IMR-90 (cell line): ENCODE measurements around the gene CELSR2. TPM values are rescaled to one million over a fixed set of nuclear protein-coding genes. Genes with fewer than 3 reads are reported as not detected.

Experiments
- ATAC-seq: fragments of 200-7000 bp; cut with Tn5 transposase; 2 replicates; pipeline ENCODE4 v1.9.1; 2020; ENCODE audit warnings: low read depth, mild to moderate bottlenecking, moderate library complexity
- BruUV-seq: library from RNA; stranded (reverse); fragments of 400-500 nt; replicated peaks from 2 replicates; lab custom pipeline; 2021; lab: Mats Ljungman, UMichigan
- CTCF ChIA-PET: fragments of 300-600 bp; formaldehyde crosslinking; extraction: SDS; loops from one replicate; lab custom pipeline; 2021; ENCODE audit warnings: antibody characterized with exemption; lab: Yijun Ruan, JAX
- POLR2A ChIA-PET: fragments of 300-600 bp; sonication (Branson Sonifier 250); formaldehyde crosslinking; loops from one replicate; lab custom pipeline; 2022; ENCODE audit warnings: antibody characterized with exemption; ENCODE audit not compliant: unreplicated experiment; lab: Charles Lee
- DNase-seq: peaks from one replicate; pipeline ENCODE4 v3.0.0; 2013
- H2AFZ ChIP-seq: replicated peaks from 2 replicates; pipeline ENCODE3; 2013; ENCODE audit warnings: low read length, mild to moderate bottlenecking; ENCODE audit not compliant: poor library complexity
- H2AK5ac ChIP-seq: 2 replicates; pipeline ENCODE4 v1.6.1; 2013; ENCODE audit warnings: low read depth, low read length, inconsistent platforms
- H2AK9ac ChIP-seq: replicated peaks from 2 replicates; pipeline ENCODE3; 2013; ENCODE audit warnings: mild to moderate bottlenecking, low read depth, low read length, moderate library complexity; ENCODE audit not compliant: poor library complexity
- H2BK120ac ChIP-seq: 2 replicates; pipeline ENCODE4 v1.6.1; 2013; ENCODE audit warnings: low read depth, low read length, inconsistent platforms
- H2BK15ac ChIP-seq: 3 replicates; pipeline ENCODE4 v1.6.1; 2013; ENCODE audit warnings: low read depth, low read length, inconsistent platforms
- H2BK20ac ChIP-seq: 2 replicates; pipeline ENCODE4 v1.6.1; 2013; ENCODE audit warnings: low read depth, mild to moderate bottlenecking, inconsistent platforms, low read length, moderate library complexity
- H2BK5ac ChIP-seq: 2 replicates; pipeline ENCODE4 v1.6.1; 2013; ENCODE audit warnings: mild to moderate bottlenecking, low read depth, low read length, inconsistent platforms; ENCODE audit not compliant: poor library complexity, severe bottlenecking
- H3K14ac ChIP-seq: replicated peaks from 2 replicates; pipeline ENCODE4 v1.6.1; 2013; ENCODE audit warnings: low read depth, low read length, inconsistent platforms
- H3K18ac ChIP-seq: 2 replicates; pipeline ENCODE4 v1.6.1; 2013; ENCODE audit warnings: low read depth, low read length, control low read depth
- H3K23ac ChIP-seq: 2 replicates; pipeline ENCODE4 v1.6.1; 2013; ENCODE audit warnings: low read depth, low read length, inconsistent platforms
- H3K27ac ChIP-seq: 2 replicates; pipeline ENCODE4 v1.5.1; 2013; ENCODE audit warnings: mild to moderate bottlenecking, control low read depth, low read length; ENCODE audit not compliant: insufficient read depth
- H3K27me3 ChIP-seq: 2 replicates; pipeline ENCODE4 v1.6.1; 2013; ENCODE audit warnings: low read length; ENCODE audit not compliant: control insufficient read depth, insufficient read depth
- H3K36me3 ChIP-seq: 2 replicates; pipeline ENCODE4 v1.6.1; 2013; ENCODE audit warnings: low read length, mixed read lengths; ENCODE audit not compliant: control insufficient read depth, insufficient read depth
- H3K4ac ChIP-seq: 2 replicates; pipeline ENCODE4 v1.6.1; 2013; ENCODE audit warnings: low read depth, low read length, inconsistent platforms
- H3K4me1 ChIP-seq: 2 replicates; pipeline ENCODE4 v1.6.1; 2013; ENCODE audit warnings: low read length, mixed read lengths; ENCODE audit not compliant: control insufficient read depth, insufficient read depth
- H3K4me2 ChIP-seq: 2 replicates; pipeline ENCODE4 v1.6.1; 2013; ENCODE audit warnings: low read depth, mild to moderate bottlenecking, control low read depth, low read length, moderate library complexity
- H3K4me3 ChIP-seq: 2 replicates; pipeline ENCODE4 v1.5.1; 2013; ENCODE audit warnings: low read depth, mild to moderate bottlenecking, control low read depth, low read length, moderate library complexity; ENCODE audit not compliant: insufficient read depth
- H3K56ac ChIP-seq: 2 replicates; pipeline ENCODE4 v1.6.1; 2013; ENCODE audit warnings: low read length, inconsistent platforms; ENCODE audit not compliant: insufficient read depth; ENCODE audit errors: extremely low read depth
- H3K79me1 ChIP-seq, 2 experiments: 2 replicates each; pipeline ENCODE4 v1.6.1; 2013; ENCODE audit warnings: low read length in 2 of 2, inconsistent platforms in 1 of 2, low read depth in 1 of 2
- H3K9ac ChIP-seq: 2 replicates; pipeline ENCODE4 v1.6.1; 2013; ENCODE audit warnings: low read depth, low read length, control low read depth
- H3K9me1 ChIP-seq: 2 replicates; pipeline ENCODE4 v1.6.1; 2013; ENCODE audit warnings: low read length, inconsistent platforms; ENCODE audit not compliant: insufficient read depth
- H3K9me3 ChIP-seq: 2 replicates; pipeline ENCODE4 v1.6.1; 2013; ENCODE audit warnings: low read length; ENCODE audit not compliant: control insufficient read depth, insufficient read depth
- H4K20me1 ChIP-seq: 2 replicates; pipeline ENCODE4 v1.6.1; 2013; ENCODE audit warnings: low read length, inconsistent platforms; ENCODE audit not compliant: insufficient read depth
- H4K5ac ChIP-seq: 2 replicates; pipeline ENCODE4 v1.6.1; 2013; ENCODE audit warnings: mild to moderate bottlenecking, low read depth, low read length, control low read depth
- H4K8ac ChIP-seq, 2 experiments: 2 replicates each; pipeline ENCODE4 v1.6.1; 2013; ENCODE audit warnings: low read depth in 2 of 2, low read length in 2 of 2, control low read depth in 1 of 2, inconsistent platforms in 1 of 2
- H4K91ac ChIP-seq: 2 replicates; pipeline ENCODE4 v1.6.1; 2013; ENCODE audit warnings: low read depth, low read length, inconsistent platforms; ENCODE audit not compliant: insufficient read depth
- ELK1 ChIP-seq: fragments of 150-350 bp; IDR thresholded peaks from 2 replicates; pipeline ENCODE4 v1.6.1; 2016; ENCODE audit warnings: low read depth, mild to moderate bottlenecking, low read length, moderate library complexity, borderline replicate concordance
- MAFK ChIP-seq: IDR thresholded peaks from 2 replicates; pipeline ENCODE4 v1.6.1; 2012; ENCODE audit warnings: low read depth, low read length, improper control_type of control experiment
- MAZ ChIP-seq: IDR thresholded peaks from 2 replicates; pipeline ENCODE4 v1.6.1; 2012; ENCODE audit warnings: low read depth, mild to moderate bottlenecking, low read length, improper control_type of control experiment, moderate library complexity, borderline replicate concordance
- NFE2L2 ChIP-seq: fragments of 150-350 bp; IDR thresholded peaks from 2 replicates; pipeline ENCODE4 v1.6.1; 2016; ENCODE audit warnings: low read depth, mild to moderate bottlenecking, low read length
- POLR2A ChIP-seq: IDR thresholded peaks from 2 replicates; pipeline ENCODE4 v1.6.1; 2012; ENCODE audit warnings: mild to moderate bottlenecking, low read depth, low read length
- RAD21 ChIP-seq: IDR thresholded peaks from 2 replicates; pipeline ENCODE4 v1.6.1; 2012; ENCODE audit warnings: low read length, improper control_type of control experiment
- RCOR1 ChIP-seq: IDR thresholded peaks from 2 replicates; pipeline ENCODE4 v1.6.1; 2012; ENCODE audit warnings: mild to moderate bottlenecking, low read length, improper control_type of control experiment; ENCODE audit not compliant: insufficient replicate concordance
- RFX5 ChIP-seq: IDR thresholded peaks from 2 replicates; pipeline ENCODE4 v1.8.0; 2012; ENCODE audit warnings: low read depth, mild to moderate bottlenecking, low read length, moderate library complexity
- SMC3 ChIP-seq: fragments of 150-350 bp; IDR thresholded peaks from 2 replicates; pipeline ENCODE4 v1.6.1; 2016; ENCODE audit warnings: low read depth, mild to moderate bottlenecking, antibody characterized with exemption, low read length, moderate library complexity
- USF2 ChIP-seq: fragments of 150-350 bp; IDR thresholded peaks from 2 replicates; pipeline ENCODE4 v1.6.1; 2017; ENCODE audit warnings: mild to moderate bottlenecking, antibody characterized with exemption, low read length, low read depth
- WGBS, 2 experiments: methylation state at CpG; one replicate each; pipeline versions ENCODE4 v1.1.5 to v1.1.7; 2013; ENCODE audit warnings: missing lambda C conversion rate in 2 of 2; ENCODE audit not compliant: insufficient read length in 1 of 2; ENCODE audit errors: extremely low coverage in 2 of 2; 5-methylcytosine and 5-hydroxymethylcytosine counted together
- dilution Hi-C: fragments of 300-500 bp; cut with HindIII; formaldehyde crosslinking; loops from one replicate; pipeline ENCODE4 v1.14.3; 2018; ENCODE audit warnings: low sequenced_read_pairs; ENCODE audit not compliant: unreplicated experiment
- in situ Hi-C: fragments of 300-500 bp; cut with MboI; formaldehyde crosslinking; loops from 3 replicates; pipeline ENCODE4 v1.14.3; 2019; ENCODE audit warnings: low sequenced_read_pairs, inconsistent platforms, mixed read lengths
- intact Hi-C: fragments of 100-400 bp; cut with micrococcal nuclease; formaldehyde crosslinking; loops from 2 replicates; pipeline ENCODE4 v1.10.0; 2022
- polyA plus RNA-seq, 3 experiments: library from polyadenylated mRNA; depleted of rRNA; stranded (reverse); fragments of >200 nt; gene quantifications; 2 replicates each; pipeline ENCODE4 v1.2.3, GENCODE V29; 2012; ENCODE audit warnings: low replicate concordance in 1 of 3
- total RNA-seq: library from RNA; depleted of rRNA; stranded (reverse); fragments of >200 nt; gene quantifications from 2 replicates; pipeline ENCODE4 v1.2.3, GENCODE V29; 2012

The CELSR2 gene
- total and polyA plus RNA-seq, 2 of the 4 experiments (the other 2 are of a cell fraction), result 1.3 to 5.3 TPM

- 93% methylated on average over 3 of the region's 17 CpGs; no CpG with 5 or more reads in 1 of the 2 experiments for WGBS, 2 experiments
- Histone ChIP-seq H2AK5ac (peak overlapping the region; percentile 33; the same call in 1 of the 2 replicates), H4K91ac (no peak overlapping the region), H2AFZ (no peak overlapping the region), H4K20me1 (no peaks in the 10 kb centered on the region), H2BK120ac (no peak overlapping the region), H3K4me2 (no peak overlapping the region), H3K9me3 (peaks cover 2% of the 10 kb centered on the region; the same call in 1 of the 2 replicates), H3K14ac (no peak overlapping the region), H3K27ac (no peak overlapping the region), H3K18ac (no peak overlapping the region), H3K36me3 (peaks cover 2% of the 10 kb centered on the region; the same call in 1 of the 2 replicates), H3K79me1 (no peaks in the 10 kb centered on the region), H3K9ac (no peak overlapping the region), H4K8ac (no peak overlapping the region), H2BK20ac (no peak overlapping the region), H3K27me3 (no peaks in the 10 kb centered on the region), H3K9me1 (no peaks in the 10 kb centered on the region; the same call in 1 of the 2 replicates), H2BK15ac (no peak overlapping the region), H3K4me3 (no peak overlapping the region), H4K5ac (no peak overlapping the region), H3K56ac (no peak overlapping the region), H3K4ac (no peak overlapping the region), H2AK9ac (peak overlapping the region; percentile 35), H3K4me1 (no peaks in the 10 kb centered on the region), H2BK5ac (no peak overlapping the region), H3K23ac (no peak overlapping the region)
- TF ChIP-seq ELK1 (no peak), RFX5 (no peak), USF2 (no peak), RAD21 (no peak), RCOR1 (no peak), NFE2L2 (no peak), MAFK (no peak), MAZ (no peak), SMC3 (no peak), POLR2A (no peak)
- intact Hi-C loops (no loop called here), in situ Hi-C loops (loop anchor here (10.0 kb wide), 1 partner anchor 267 kb away; the partner anchor contains the start of gene GPR61), dilution Hi-C loops (no loop called here)
- ChIA-PET CTCF (no interaction called here), POLR2A (no interaction called here)
- no peak for ATAC-seq
- BruUV-seq, result no TSS peak
- no peak for DNase-seq
Observed at GRCh38 chr1:109267743-109268300, 18.5 kb downstream of the CELSR2 start.
